Measurements from ENCODE around the gene BMP7.

DNA sequence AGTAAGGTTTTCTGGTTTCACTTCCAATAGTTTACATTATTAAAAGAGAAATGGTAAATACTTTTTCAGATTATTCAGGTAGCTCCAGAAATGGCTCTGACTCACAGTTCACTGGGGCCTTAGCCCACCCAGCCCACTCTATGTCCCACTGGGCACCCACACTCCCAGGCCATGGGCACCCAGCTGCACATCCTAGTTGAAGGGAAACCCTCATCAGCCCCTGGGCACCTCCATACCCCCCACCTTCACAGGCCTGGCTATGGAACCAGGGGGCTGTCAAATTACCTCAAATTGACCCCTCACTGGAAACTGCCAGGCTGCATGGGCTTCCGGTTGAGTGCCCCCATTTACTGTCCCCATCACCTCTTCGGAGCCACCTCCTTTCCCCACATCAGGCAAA, 51.5 kb downstream of the BMP7 start:
- TF ChIP-seq ZNF274 (IDR thresholded peaks at IDR 0.05; ENCODE audit: low read depth, low read length), result no peak
- TF ChIP-seq SUZ12 (IDR thresholded peaks at IDR 0.05; ENCODE audit: extremely low read depth, insufficient read depth, insufficient read length), result no peak
